HepG2 (cell line): ENCODE measurements around the gene VARS1. TPM values are rescaled to one million over a fixed set of nuclear protein-coding genes. Genes with fewer than 3 reads are reported as not detected.

Experiments used
- ATAC-seq: fragments of 200-7000 bp; cut with Tn5 transposase; 3 replicates; pipeline ENCODE4 v1.9.1; 2020; ENCODE audit warnings: mild to moderate bottlenecking, moderate library complexity
- BruUV-seq: library from RNA; stranded (reverse); fragments of 400-500 nt; replicated peaks from 2 replicates; lab custom pipeline; 2021; lab: Mats Ljungman, UMichigan
- CTCF ChIA-PET: fragments of 300-600 bp; formaldehyde crosslinking; extraction: SDS; loops from one replicate; lab custom pipeline; 2021; ENCODE audit warnings: low total read pairs, inconsistent platforms, low intra/inter-chr PET ratio; lab: Yijun Ruan, JAX
- POLR2A ChIA-PET: fragments of 350-600 bp; sonication (Branson Sonifier 250); formaldehyde crosslinking; loops from one replicate; lab custom pipeline; 2020; ENCODE audit warnings: antibody characterized with exemption, inconsistent platforms; lab: Yijun Ruan, JAX
- DNase-seq: peaks from one replicate; pipeline ENCODE4 v3.0.0-alpha.2; 2015; ENCODE audit warnings: low spot score
- FAIRE-seq: peaks from 3 replicates; lab custom pipeline; 2011; peaks lifted over from hg19 to GRCh38; lab: Jason Lieb, UNC
- H2AFZ ChIP-seq: one replicate; pipeline ENCODE4 v1.6.1; 2011; ENCODE audit warnings: low read length, inconsistent platforms
- H3K27ac ChIP-seq: fragments of 300-600 bp; 3 replicates; pipeline ENCODE4 v1.8.0; 2011; ENCODE audit warnings: mixed run types, mild to moderate bottlenecking, mixed read lengths, low read length, inconsistent platforms; ENCODE audit not compliant: insufficient read depth; ENCODE audit errors: extremely low read length
- H3K27me3 ChIP-seq, 2 experiments: fragments of 200-600 bp in 1 of 2; 2 replicates in 1 of 2; 3 replicates in 1 of 2; pipeline versions ENCODE4 v1.6.0 to v1.8.0; 2011; ENCODE audit warnings: low read length in 2 of 2, mild to moderate bottlenecking in 2 of 2, moderate library complexity in 2 of 2, inconsistent platforms in 1 of 2; ENCODE audit not compliant: insufficient read depth in 2 of 2, control insufficient read depth in 1 of 2
- H3K36me3 ChIP-seq, 2 experiments: fragments of 200-600 bp in 1 of 2; replicated peaks in 1 of 2; 2 replicates in 1 of 2; 3 replicates in 1 of 2; pipeline versions ENCODE4 v1.5.1 to v1.8.0; 2011; ENCODE audit warnings: low read length in 2 of 2, inconsistent platforms in 1 of 2; ENCODE audit not compliant: insufficient read depth in 2 of 2, control insufficient read depth in 1 of 2
- H3K4me1 ChIP-seq: 2 replicates; pipeline ENCODE4 v1.5.1; 2012; ENCODE audit warnings: low read length, inconsistent platforms; ENCODE audit not compliant: insufficient read depth
- H3K4me2 ChIP-seq: 2 replicates; pipeline ENCODE4 v1.6.0; 2011; ENCODE audit warnings: low read depth, low read length, inconsistent platforms
- H3K4me3 ChIP-seq, 3 experiments: fragments of 200-600 bp in 1 of 3; sonication (generic), shearing (Covaris generic) in 1 of 3; replicated peaks in 1 of 3; 2 replicates each; pipeline ENCODE4 v1.5.1; 2011 to 2016; ENCODE audit warnings: low read length in 3 of 3, inconsistent platforms in 2 of 3, low read depth in 2 of 3, mild to moderate bottlenecking in 2 of 3, control low read depth in 1 of 3, mixed read lengths in 1 of 3; ENCODE audit not compliant: insufficient read depth in 1 of 3
- H3K79me2 ChIP-seq: one replicate; pipeline ENCODE4 v1.6.1; 2011; ENCODE audit warnings: low read length, inconsistent platforms; ENCODE audit not compliant: insufficient read depth
- H3K9ac ChIP-seq: 2 replicates; pipeline ENCODE4 v1.6.0; 2011; ENCODE audit warnings: mild to moderate bottlenecking, low read depth, low read length, inconsistent platforms; ENCODE audit not compliant: insufficient read depth
- H3K9me3 ChIP-seq: 2 replicates; pipeline ENCODE4 v1.5.1; 2012; ENCODE audit warnings: mild to moderate bottlenecking, low read length
- H4K20me1 ChIP-seq: 2 replicates; pipeline ENCODE4 v1.6.0; 2011; ENCODE audit warnings: inconsistent platforms, mild to moderate bottlenecking, low read length, moderate library complexity; ENCODE audit not compliant: insufficient read depth
- ATF4 ChIP-seq, 2 experiments: fragments of 450-650 bp in 1 of 2; sonication (generic) in 1 of 2; formaldehyde crosslinking; IDR thresholded peaks; 2 replicates each; pipeline versions ENCODE4 v1.5.0 to v1.8.0; 2020 to 2022; ENCODE audit warnings: mild to moderate bottlenecking in 1 of 2, missing genetic modification reagents in 1 of 2
- CBFB ChIP-seq: sonication (generic); formaldehyde crosslinking; IDR thresholded peaks from 2 replicates; pipeline ENCODE4 v1.4.0; 2020; ENCODE audit warnings: missing genetic modification reagents
- FUBP1 ChIP-seq: sonication (generic); formaldehyde crosslinking; IDR thresholded peaks from 2 replicates; pipeline ENCODE4 v1.5.1; 2020; ENCODE audit warnings: missing genetic modification reagents, mild to moderate bottlenecking, borderline replicate concordance
- GZF1 ChIP-seq: sonication (generic); formaldehyde crosslinking; IDR thresholded peaks from 2 replicates; pipeline ENCODE4 v1.5.1; 2020; ENCODE audit warnings: mild to moderate bottlenecking, missing genetic modification reagents
- HNRNPLL ChIP-seq: fragments of 200-400 bp; formaldehyde crosslinking; IDR thresholded peaks from 2 replicates; pipeline ENCODE4 v1.6.1; 2017; ENCODE audit warnings: mild to moderate bottlenecking, low read depth, low read length; ENCODE audit not compliant: poor library complexity, severe bottlenecking
- IKZF4 ChIP-seq: sonication (generic); formaldehyde crosslinking; IDR thresholded peaks from 2 replicates; pipeline ENCODE4 v1.5.1; 2020; ENCODE audit warnings: borderline replicate concordance, mild to moderate bottlenecking, low read depth, missing genetic modification reagents; ENCODE audit errors: not compliant biosample characterization
- IRF2 ChIP-seq: IDR thresholded peaks from 2 replicates; pipeline ENCODE4 v1.6.1; 2018; ENCODE audit warnings: missing genetic modification reagents, missing compliant biosample characterization
- KLF6 ChIP-seq: IDR thresholded peaks from 2 replicates; pipeline ENCODE4 v1.8.0; 2016; ENCODE audit warnings: missing biosample characterization, missing genetic modification reagents
- MTERF4 ChIP-seq: sonication (generic); formaldehyde crosslinking; IDR thresholded peaks from 2 replicates; pipeline ENCODE4 v1.8.0; 2023; ENCODE audit warnings: mild to moderate bottlenecking, missing genetic modification reagents
- RARA ChIP-seq: IDR thresholded peaks from 2 replicates; pipeline ENCODE4 v1.6.1; 2016; ENCODE audit warnings: missing genetic modification reagents, missing compliant biosample characterization
- RFX3 ChIP-seq: IDR thresholded peaks from 2 replicates; pipeline ENCODE4 v1.6.1; 2016; ENCODE audit warnings: missing biosample characterization, missing genetic modification reagents
- SNRNP70 ChIP-seq: fragments of 200-400 bp; formaldehyde crosslinking; IDR thresholded peaks from 2 replicates; pipeline ENCODE4 v1.6.1; 2017; ENCODE audit warnings: mild to moderate bottlenecking, low read depth, low read length, moderate library complexity
- SRSF1 ChIP-seq: fragments of 200-400 bp; formaldehyde crosslinking; optimal IDR thresholded peaks from 2 replicates; pipeline ENCODE3; 2017; ENCODE audit warnings: mild to moderate bottlenecking, low read depth, low read length, moderate library complexity
- STAG1 ChIP-seq: sonication (generic); formaldehyde crosslinking; IDR thresholded peaks from 2 replicates; pipeline ENCODE4 v1.4.0; 2020; ENCODE audit warnings: missing genetic modification reagents
- TEAD3 ChIP-seq: optimal IDR thresholded peaks from 2 replicates; pipeline ENCODE3; 2016; ENCODE audit warnings: borderline replicate concordance
- TMF1 ChIP-seq: sonication (generic); formaldehyde crosslinking; IDR thresholded peaks from 2 replicates; pipeline ENCODE4 v1.8.1; 2022; ENCODE audit warnings: low read depth, missing genetic modification reagents
- XBP1 ChIP-seq: sonication (generic); formaldehyde crosslinking; IDR thresholded peaks from 2 replicates; pipeline ENCODE4 v1.5.0; 2020; ENCODE audit warnings: missing genetic modification reagents
- ZNF563 ChIP-seq: sonication (generic); formaldehyde crosslinking; IDR thresholded peaks from 2 replicates; pipeline ENCODE4 v1.8.0; 2022; ENCODE audit warnings: mild to moderate bottlenecking, moderate library complexity, missing genetic modification reagents
- ZNF746 ChIP-seq: sonication (generic); formaldehyde crosslinking; IDR thresholded peaks from 2 replicates; pipeline ENCODE4 v1.8.0; 2022; ENCODE audit warnings: mild to moderate bottlenecking, missing genetic modification reagents
- ZZZ3 ChIP-seq: sonication (generic); formaldehyde crosslinking; IDR thresholded peaks from 2 replicates; pipeline ENCODE4 v1.4.0; 2020; ENCODE audit warnings: missing genetic modification reagents, mild to moderate bottlenecking, borderline replicate concordance
- WGBS: methylation state at CpG from one replicate; pipeline ENCODE4 v1.1.6; 2017; ENCODE audit warnings: low lambda C conversion rate; 5-methylcytosine and 5-hydroxymethylcytosine counted together
- in situ Hi-C: cut with HindIII; loops from 2 replicates; pipeline ENCODE4 v1.10.0; 2017; ENCODE audit warnings: low pct_unique_long_range_greater_than_20kb; ENCODE audit not compliant: extremely low pct_ligation_motif_present
- intact Hi-C: fragments of 100-400 bp; cut with micrococcal nuclease; formaldehyde crosslinking; loops from one replicate; pipeline ENCODE4 v1.10.0; 2022; ENCODE audit not compliant: unreplicated experiment
- polyA plus RNA-seq, 8 experiments: library from polyadenylated mRNA; depleted of rRNA in 3 of 8; stranded (reverse) in 7 of 8; unstranded in 1 of 8; fragments of >200 nt; fragmentation: Illumina TruSeq in 4 of 8; extraction: Trizol in 4 of 8; gene quantifications; 2 replicates each; pipeline versions ENCODE4 v1.2.1 to v1.2.3, GENCODE V29; 2011 to 2016; ENCODE audit warnings: low read depth in 4 of 8, missing spikeins in 1 of 8, mixed read lengths in 1 of 8; ENCODE audit not compliant: insufficient read depth in 1 of 8
- total RNA-seq, 5 experiments: library from RNA; depleted of rRNA; stranded (reverse); fragments of >200 nt; fragmentation: Illumina TruSeq; extraction: Trizol; gene quantifications; 2 replicates each; pipeline ENCODE4 v1.2.3, GENCODE V29; 2016; ENCODE audit warnings: low read depth in 1 of 5

VARS1 gene
- total and polyA plus RNA-seq, 2 of the 13 experiments (the other 11 are each of a cell fraction or from before 2014, with no cell fraction given): 14.7 to 56.1 TPM

- H3K27me3 ChIP-seq: no peaks in the 10 kb centered on the region
- in situ Hi-C loops: no loop called here
- TF ChIP-seq ZNF563 (CRISPR knock-in tag) (peak; percentile 63; the same call in 1 of the 2 replicates), TMF1 (CRISPR knock-in tag) (no peak), ZNF746 (CRISPR knock-in tag) (peak; percentile 41; the same call in 1 of the 2 replicates), ZZZ3 (CRISPR knock-in tag) (no peak), MTERF4 (CRISPR knock-in tag) (no peak), RFX3 (CRISPR knock-in tag) (no peak), ATF4 (CRISPR knock-in tag; IDR thresholded peaks at IDR 0.05) (no peak), TEAD3 (CRISPR knock-in tag) (peak; percentile 57), STAG1 (CRISPR knock-in tag) (peak; percentile 12; the same call in 1 of the 2 replicates), KLF6 (CRISPR knock-in tag) (no peak), GZF1 (CRISPR knock-in tag) (no peak), XBP1 (CRISPR knock-in tag) (no peak), CBFB (CRISPR knock-in tag) (no peak), FUBP1 (CRISPR knock-in tag) (no peak), IKZF4 (CRISPR knock-in tag) (no peak), SRSF1 (peak; percentile 34), SNRNP70 (no peak), IRF2 (peak; percentile 68; the same call in 1 of the 2 replicates), RARA (CRISPR knock-in tag) (peak; percentile 82), HNRNPLL (peak; percentile 31)
Measured at GRCh38 chr6:31776989-31777666, 18.4 kb downstream of the VARS1 start, which contains the start of gene VWA7. VWA7 (minus strand) TSS chr6:31777328; CDS start chr6:31776779, 549 bp downstream.

More at GRCh38 chr6:31776989-31777666, 18.4 kb downstream of the VARS1 start, which contains the start of gene VWA7:
- WGBS: 17% methylated on average over 13 of the region's 15 CpGs
- Histone ChIP-seq H3K4me3 (peak within 1 kb of the TSS; percentile 45 to 72 (median 48)), H3K4me1 (peaks cover 57% of the 10 kb centered on the region), H3K27ac (peak within 1 kb of the TSS; percentile 70), H4K20me1 (no peaks in the 10 kb centered on the region), H3K79me2 (no peaks in the 10 kb centered on the region), H3K36me3 (peaks cover 23 to 27% of the 10 kb centered on the region in 2 experiments), H3K4me2 (peak within 1 kb of the TSS; percentile 88), H2AFZ (no peak within 1 kb of the TSS), H3K9ac (peak within 1 kb of the TSS; percentile 62), H3K9me3 (no peaks in the 10 kb centered on the region)
- BruUV-seq: no TSS peak
- ATAC-seq (peak; percentile 65), DNase-seq (peak; percentile 85), FAIRE-seq (peak; percentile 86)
- intact Hi-C loops: loop anchor here (10.0 kb wide), 1 partner anchor 148 kb away; the partner anchor contains the start of gene C2
- ChIA-PET CTCF (no interaction called here), POLR2A (interaction anchor here (0.9 to 8.2 kb wide), 25 partner anchors 10 to 235 kb away, joined by 3 to 66 read pairs (median 6); partner anchors contain the start of genes BAG6, C6orf47, CLIC1 and DDX39B)
